CD4-positive, alpha-beta T cell (primary cell): ENCODE results near the gene CMTR1. TPM values are rescaled to one million over a fixed set of nuclear protein-coding genes. Genes with fewer than 3 reads are reported as not detected.

ENCODE experiments used
- ATAC-seq: fragments of 200-7000 bp; cut with Tn5 transposase; one replicate; pipeline ENCODE4 v1.10.0; 2022; ENCODE audit warnings: mild to moderate bottlenecking; ENCODE audit not compliant: poor library complexity
- CTCF ChIA-PET: fragments of 350-600 bp; sonication (Branson Sonifier 250); formaldehyde crosslinking; loops from one replicate; lab custom pipeline; 2021; ENCODE audit warnings: antibody characterized with exemption, inconsistent platforms; lab: Charles Lee
- POLR2A ChIA-PET: fragments of 350-600 bp; sonication (Branson Sonifier 250); formaldehyde crosslinking; loops from one replicate; lab custom pipeline; 2021; ENCODE audit warnings: antibody characterized with exemption, inconsistent platforms; lab: Charles Lee
- DNase-seq, 14 experiments: peaks; one replicate each; pipeline ENCODE4 v3.0.0-alpha.2; 2013 to 2020; ENCODE audit warnings: mixed read lengths in 2 of 14
- H3K27ac ChIP-seq, 2 donors: one replicate each; pipeline versions ENCODE4 v1.5.1 to v1.7.0; 2013; ENCODE audit warnings: low read length in 2 of 2, low read depth in 1 of 2, mild to moderate bottlenecking in 1 of 2
- H3K27me3 ChIP-seq, 2 experiments: 1 replicate in 1 of 2; 2 replicates in 1 of 2; pipeline versions ENCODE4 v1.6.1 to v1.7.0; 2013; ENCODE audit warnings: low read length in 2 of 2, control low read depth in 1 of 2, mild to moderate bottlenecking in 1 of 2, moderate library complexity in 1 of 2; ENCODE audit not compliant: insufficient read depth in 2 of 2, control insufficient read depth in 1 of 2
- H3K36me3 ChIP-seq: one replicate; pipeline ENCODE4 v1.6.1; 2013; ENCODE audit warnings: low read length, control low read depth; ENCODE audit not compliant: insufficient read depth
- H3K4me1 ChIP-seq: one replicate; pipeline ENCODE4 v1.6.1; 2013; ENCODE audit warnings: low read length, control low read depth; ENCODE audit not compliant: insufficient read depth
- H3K4me3 ChIP-seq: one replicate; pipeline ENCODE4 v1.5.1; 2013; ENCODE audit warnings: mild to moderate bottlenecking, low read length, moderate library complexity
- H3K9me3 ChIP-seq, 2 experiments: 1 replicate in 1 of 2; 2 replicates in 1 of 2; pipeline versions ENCODE4 v1.6.1 to v1.7.0; 2013; ENCODE audit warnings: low read length in 2 of 2, mild to moderate bottlenecking in 2 of 2, control low read depth in 1 of 2, moderate library complexity in 1 of 2; ENCODE audit not compliant: control insufficient read depth in 1 of 2, insufficient read depth in 1 of 2
- H3K27ac Mint-ChIP-seq: one replicate; pipeline ENCODE4 v1.8.0; 2020; ENCODE audit warnings: mixed read lengths
- H3K27me3 Mint-ChIP-seq: one replicate; pipeline ENCODE4 v1.8.0; 2021; ENCODE audit warnings: mixed read lengths
- H3K36me3 Mint-ChIP-seq: one replicate; pipeline ENCODE4 v1.8.0; 2021; ENCODE audit warnings: low read depth, mixed read lengths
- H3K4me1 Mint-ChIP-seq: one replicate; pipeline ENCODE4 v1.8.0; 2021; ENCODE audit warnings: low read depth, mixed read lengths
- H3K4me3 Mint-ChIP-seq: one replicate; pipeline ENCODE4 v1.8.0; 2020; ENCODE audit warnings: mild to moderate bottlenecking, mixed read lengths
- H3K9me3 Mint-ChIP-seq: one replicate; pipeline ENCODE4 v1.8.0; 2020; ENCODE audit warnings: mixed read lengths
- intact Hi-C, 2 experiments: fragments of 100-400 bp; cut with DNase I in 1 of 2; cut with micrococcal nuclease in 1 of 2; formaldehyde crosslinking; loops; one replicate each; pipeline versions ENCODE4 v1.15.1 to v1.9.0; 2023 to 2025; cut with DNase I, micrococcal nuclease
- total RNA-seq, 174 experiments: library from RNA in 2 of 174; stranded (reverse) in 2 of 174; gene quantifications; one replicate each; pipeline ENCODE4 v1.2.3 and lab custom pipeline; 2021 to 2026
- TF ChIP-seq, protein P1 (sequence below): fragments of 200-600 bp; IDR thresholded peaks from one replicate; pipeline ENCODE4 v1.8.0; 2022; ENCODE audit warnings: antibody characterized with exemption, mild to moderate bottlenecking

The CMTR1 gene
- total RNA-seq, 2 experiments from 2014 or later = 79.7 to 80.3 TPM

DNA sequence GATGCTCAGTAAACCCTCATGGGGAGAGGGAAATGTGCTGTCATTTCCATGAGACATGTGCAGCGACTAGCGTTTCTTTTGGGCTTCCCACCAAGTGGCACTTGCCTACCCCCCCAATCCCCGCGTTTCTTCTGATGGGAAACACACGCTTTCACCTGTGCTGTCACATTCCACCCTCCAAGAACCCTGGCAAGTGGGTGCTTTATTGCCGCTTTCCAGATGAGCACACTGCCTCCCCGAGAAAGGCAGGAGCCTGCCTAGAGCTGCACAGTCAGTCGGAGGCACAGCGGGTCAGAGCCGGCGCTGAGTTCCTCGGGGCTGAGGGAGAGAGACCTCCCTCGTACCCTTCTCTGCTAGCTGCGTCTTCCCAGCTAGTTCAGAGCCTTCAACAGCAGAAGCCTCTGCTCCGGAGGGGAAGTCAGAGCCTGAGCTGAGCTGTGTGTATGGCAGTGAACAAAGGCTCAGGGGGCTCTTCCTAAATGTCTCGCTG is 78.9 kb downstream of the CMTR1 start:
- Histone ChIP-seq H3K36me3 (no peaks in the 10 kb centered on the region), H3K27me3 (no peaks in the 10 kb centered on the region), H3K4me1 (peaks cover 93% of the 10 kb centered on the region), H3K9me3 (no peaks in the 10 kb centered on the region), H3K4me3 (no peak overlapping the region), H3K27ac (no peak overlapping the region)
- intact Hi-C loops = loop anchor here in 1 of 2 experiments (5.0 kb wide), 1 partner anchor 310 kb away; no protein-coding TSS in a partner anchor
- TF ChIP-seq, protein P1, sequence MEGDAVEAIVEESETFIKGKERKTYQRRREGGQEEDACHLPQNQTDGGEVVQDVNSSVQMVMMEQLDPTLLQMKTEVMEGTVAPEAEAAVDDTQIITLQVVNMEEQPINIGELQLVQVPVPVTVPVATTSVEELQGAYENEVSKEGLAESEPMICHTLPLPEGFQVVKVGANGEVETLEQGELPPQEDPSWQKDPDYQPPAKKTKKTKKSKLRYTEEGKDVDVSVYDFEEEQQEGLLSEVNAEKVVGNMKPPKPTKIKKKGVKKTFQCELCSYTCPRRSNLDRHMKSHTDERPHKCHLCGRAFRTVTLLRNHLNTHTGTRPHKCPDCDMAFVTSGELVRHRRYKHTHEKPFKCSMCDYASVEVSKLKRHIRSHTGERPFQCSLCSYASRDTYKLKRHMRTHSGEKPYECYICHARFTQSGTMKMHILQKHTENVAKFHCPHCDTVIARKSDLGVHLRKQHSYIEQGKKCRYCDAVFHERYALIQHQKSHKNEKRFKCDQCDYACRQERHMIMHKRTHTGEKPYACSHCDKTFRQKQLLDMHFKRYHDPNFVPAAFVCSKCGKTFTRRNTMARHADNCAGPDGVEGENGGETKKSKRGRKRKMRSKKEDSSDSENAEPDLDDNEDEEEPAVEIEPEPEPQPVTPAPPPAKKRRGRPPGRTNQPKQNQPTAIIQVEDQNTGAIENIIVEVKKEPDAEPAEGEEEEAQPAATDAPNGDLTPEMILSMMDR = no peak
- H3K27ac Mint-ChIP-seq = peak overlapping the region; percentile 62
- CTCF ChIA-PET = no interaction called here
- no peaks in the 10 kb centered on the region for H3K36me3 Mint-ChIP-seq
- H3K4me3 Mint-ChIP-seq = no peak overlapping the region
- H3K4me1 Mint-ChIP-seq = peaks cover 88% of the 10 kb centered on the region
- ATAC-seq = no peak
- H3K27me3 Mint-ChIP-seq = no peaks in the 10 kb centered on the region
- no peak for DNase-seq
- no peaks in the 10 kb centered on the region for H3K9me3 Mint-ChIP-seq
- POLR2A ChIA-PET = interaction anchor here (7.2 kb wide), 1 partner anchor 8 kb away, joined by 330 read pairs; the partner anchor contains the start of gene CCDC167

DNA sequence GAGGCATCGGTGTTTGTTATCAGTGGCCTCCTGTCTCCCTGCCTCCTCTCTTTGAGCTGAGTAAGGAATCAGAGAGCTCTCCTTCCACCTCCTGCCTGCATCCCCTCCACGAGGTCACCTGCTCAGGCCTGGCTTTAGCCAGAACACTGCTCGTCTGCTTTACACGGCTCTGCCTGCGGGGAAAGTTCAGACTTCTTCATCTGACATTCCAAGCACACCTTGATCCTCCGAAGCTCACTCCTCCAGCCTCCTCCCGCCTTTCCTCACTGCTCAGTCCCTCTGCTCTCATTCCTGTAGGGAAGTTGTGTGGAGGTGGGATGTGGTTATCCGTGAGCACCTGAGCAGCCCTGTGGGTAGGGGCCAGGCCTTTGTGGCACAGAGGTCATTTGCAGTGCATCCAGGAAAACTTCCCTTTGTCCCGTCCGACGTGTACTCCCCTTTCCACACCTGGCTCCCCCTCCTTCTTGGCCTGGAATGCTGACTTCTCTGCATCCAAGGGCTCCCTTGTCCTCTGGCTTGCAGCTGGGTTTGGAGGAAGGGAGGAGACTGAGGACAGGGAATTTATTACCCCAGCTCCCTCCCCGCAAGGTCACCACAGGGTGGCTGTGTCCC is 79.5 kb downstream of the CMTR1 start:
- DNase-seq (no peak), ATAC-seq (no peak)
- ChIA-PET POLR2A (interaction anchor here (7.2 kb wide), 1 partner anchor 9 kb away, joined by 330 read pairs; the partner anchor contains the start of gene CCDC167), CTCF (no interaction called here)
- H3K9me3 ChIP-seq = no peaks in the 10 kb centered on the region
- H3K4me3 ChIP-seq = no peak overlapping the region
- Mint-ChIP-seq H3K4me3 (no peak overlapping the region), H3K4me1 (peaks cover 88% of the 10 kb centered on the region), H3K36me3 (peaks cover 3% of the 10 kb centered on the region), H3K9me3 (no peaks in the 10 kb centered on the region), H3K27me3 (no peaks in the 10 kb centered on the region), H3K27ac (peak overlapping the region; percentile 97)
- H3K36me3 ChIP-seq = no peaks in the 10 kb centered on the region
- TF ChIP-seq, protein P1 = no peak
- no peaks in the 10 kb centered on the region for H3K27me3 ChIP-seq
- intact Hi-C loops = loop anchor here in 1 of 2 experiments (5.0 kb wide), 1 partner anchor 310 kb away; no protein-coding TSS in a partner anchor
- peaks cover 93% of the 10 kb centered on the region for H3K4me1 ChIP-seq
- peak overlapping the region; percentile 93 to 100 for H3K27ac ChIP-seq

DNA sequence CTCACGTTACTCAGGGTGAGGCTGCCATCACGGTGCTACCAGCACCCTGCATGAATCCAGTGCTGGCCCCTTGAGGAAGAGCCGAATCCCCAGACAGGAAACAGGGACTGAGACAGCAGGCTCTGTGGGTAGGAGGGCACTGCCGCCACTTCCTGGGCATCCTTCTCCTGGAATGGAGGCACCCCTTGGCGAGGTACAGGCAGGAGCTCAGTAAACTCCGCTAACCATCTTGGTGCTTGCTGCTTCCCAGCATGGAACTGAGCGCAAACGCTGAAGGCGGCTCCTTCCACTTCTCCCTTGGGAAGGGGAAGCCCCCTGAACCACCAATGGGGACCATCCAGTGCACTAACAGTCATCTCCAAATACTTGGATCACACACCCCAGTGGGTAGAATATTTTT is 80.1 kb downstream of the CMTR1 start:
- ChIA-PET POLR2A (interaction anchor here (7.2 kb wide), 1 partner anchor 9 kb away, joined by 330 read pairs; the partner anchor contains the start of gene CCDC167), CTCF (no interaction called here)

More for the DNA sequence above, 80.1 kb downstream of the CMTR1 start:
- Mint-ChIP-seq H3K4me3 (no peak overlapping the region), H3K27me3 (no peaks in the 10 kb centered on the region), H3K4me1 (peaks cover 89% of the 10 kb centered on the region), H3K9me3 (no peaks in the 10 kb centered on the region), H3K36me3 (peaks cover 7% of the 10 kb centered on the region), H3K27ac (peak overlapping the region; percentile 97)
- no peak overlapping the region for H3K4me3 ChIP-seq
- DNase-seq (no peak), ATAC-seq (no peak)
- peak overlapping the region; percentile 93 to 100 for H3K27ac ChIP-seq
- no peaks in the 10 kb centered on the region for H3K27me3 ChIP-seq
- TF ChIP-seq, protein P1 = no peak
- H3K36me3 ChIP-seq = no peaks in the 10 kb centered on the region
- H3K4me1 ChIP-seq = peaks cover 95% of the 10 kb centered on the region
- intact Hi-C loops = loop anchor here in 1 of 2 experiments (5.0 kb wide), 1 partner anchor 309 kb away; no protein-coding TSS in a partner anchor
- no peaks in the 10 kb centered on the region for H3K9me3 ChIP-seq
